GM11168 (cell line): Measurements from ENCODE around the gene CCSER1.

ENCODE experiments used
- in situ Hi-C: fragments of 300-500 bp; cut with MboI; formaldehyde crosslinking; loops from one replicate; pipeline ENCODE4 v1.12.0; 2022; ENCODE audit warnings: low sequenced_read_pairs; ENCODE audit not compliant: unreplicated experiment

Gene CCSER1

GRCh38 chr4:90515191-90515590, 388.0 kb downstream of the CCSER1 start:
- in situ Hi-C loops, result no loop called here

- in situ Hi-C loops, result no loop called here
These were observed 401.4 kb downstream of the CCSER1 start for GRCh38 chr4:90528551-90528950.

- in situ Hi-C loops, result no loop called here
These were observed 409.2 kb downstream of the CCSER1 start for GRCh38 chr4:90536408-90536807.

DNA sequence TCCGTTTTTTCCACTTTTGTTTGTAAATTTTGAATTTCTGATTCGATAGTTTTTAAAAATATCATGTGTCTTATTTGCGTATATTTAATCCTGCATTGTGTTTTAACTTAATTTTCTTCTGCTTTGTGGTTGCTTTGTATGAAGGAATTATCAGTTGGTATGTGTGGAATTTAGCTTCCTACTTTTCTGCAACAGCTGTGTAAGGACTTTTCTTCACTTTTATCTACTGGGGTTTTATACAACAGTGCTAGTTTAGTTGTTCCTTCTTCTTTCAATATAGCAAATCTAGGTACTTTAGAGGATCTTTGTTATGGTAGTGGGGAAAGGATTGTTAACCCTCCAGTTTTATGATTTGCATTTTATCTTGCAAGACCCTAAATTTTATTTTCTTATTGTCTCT, 410.3 kb downstream of the CCSER1 start:
- in situ Hi-C loops, result no loop called here

GRCh38 chr4:90540536-90540935, 413.3 kb downstream of the CCSER1 start:
- in situ Hi-C loops, result no loop called here

GRCh38 chr4:90542216-90542615, 415.0 kb downstream of the CCSER1 start:
- in situ Hi-C loops, result no loop called here

DNA sequence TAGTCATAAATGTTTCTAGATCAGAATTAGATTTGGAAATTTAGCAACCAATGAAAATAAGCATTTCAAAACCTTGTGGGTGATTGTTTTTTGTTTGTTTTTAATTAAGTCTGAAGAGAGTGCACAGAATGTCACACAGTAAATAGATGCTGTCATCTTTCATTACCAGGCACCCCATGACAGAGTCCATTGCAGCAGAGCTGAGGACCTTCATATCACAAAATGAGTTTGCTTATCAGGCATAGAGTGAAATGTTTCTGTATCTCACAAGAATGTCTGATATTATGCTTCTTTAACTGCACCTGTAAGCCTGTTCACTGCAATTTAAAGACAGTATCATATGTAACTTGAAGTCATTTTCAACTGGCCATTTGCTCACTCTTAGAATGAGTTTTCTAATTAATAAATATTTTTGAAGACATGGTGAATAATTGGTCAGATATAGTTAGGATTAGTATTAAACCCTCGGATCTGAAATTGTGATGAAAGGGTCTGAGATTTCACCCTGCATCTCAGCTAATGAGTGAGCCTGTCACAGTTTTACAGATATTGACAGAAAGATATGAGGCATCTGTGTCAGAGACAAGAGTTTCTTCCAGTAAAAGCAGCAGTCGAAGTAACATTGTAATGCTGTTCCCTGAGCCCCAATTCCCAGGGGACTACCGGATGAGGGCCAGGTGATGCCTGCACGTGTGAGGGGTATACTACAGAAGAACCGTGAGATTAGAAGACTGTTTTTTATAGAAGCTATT, 416.4 kb downstream of the CCSER1 start:
- in situ Hi-C loops, result no loop called here

- in situ Hi-C loops, result no loop called here
These were observed 417.4 kb downstream of the CCSER1 start for GRCh38 chr4:90544532-90545045.

- in situ Hi-C loops, result no loop called here
These were observed 418.2 kb downstream of the CCSER1 start for GRCh38 chr4:90545380-90545779.

DNA sequence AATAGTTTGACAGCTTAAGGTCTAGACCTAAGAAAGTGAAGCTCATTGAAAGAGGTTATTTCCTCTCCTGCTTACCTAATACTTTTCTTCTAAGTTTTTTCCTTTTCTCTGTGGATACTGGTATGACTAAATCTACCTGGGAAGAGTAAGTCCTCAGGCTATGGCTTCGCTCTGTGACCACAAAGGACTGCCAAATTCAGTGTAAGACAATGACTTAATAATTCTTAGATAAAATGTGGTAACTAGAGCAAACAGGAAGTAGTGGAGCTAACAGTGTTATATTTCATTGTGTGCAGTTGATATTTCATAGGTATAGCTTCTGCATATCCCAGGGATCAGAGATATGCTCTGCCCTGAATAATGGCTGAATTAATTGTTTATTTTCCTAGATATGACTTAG, 418.9 kb downstream of the CCSER1 start:
- in situ Hi-C loops, result no loop called here

DNA sequence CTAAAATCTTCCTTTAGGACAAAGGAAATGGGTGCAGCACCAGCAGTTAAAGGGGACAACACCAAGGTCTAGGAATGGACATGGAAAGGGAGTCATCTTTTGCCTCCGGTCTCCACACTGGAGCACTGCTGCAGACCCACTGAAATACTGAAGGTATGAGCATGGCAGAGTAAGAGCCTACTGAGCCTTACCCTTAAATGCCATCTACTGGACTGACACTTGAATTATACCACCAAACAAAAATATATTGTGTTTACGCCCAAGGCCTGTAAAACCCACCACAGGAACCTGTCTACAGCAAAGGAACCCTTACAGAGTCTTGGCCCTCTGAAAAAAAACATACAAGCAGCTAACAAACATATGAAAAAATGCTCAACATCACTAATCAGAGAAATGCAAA, 443.4 kb downstream of the CCSER1 start:
- in situ Hi-C loops, result no loop called here

DNA sequence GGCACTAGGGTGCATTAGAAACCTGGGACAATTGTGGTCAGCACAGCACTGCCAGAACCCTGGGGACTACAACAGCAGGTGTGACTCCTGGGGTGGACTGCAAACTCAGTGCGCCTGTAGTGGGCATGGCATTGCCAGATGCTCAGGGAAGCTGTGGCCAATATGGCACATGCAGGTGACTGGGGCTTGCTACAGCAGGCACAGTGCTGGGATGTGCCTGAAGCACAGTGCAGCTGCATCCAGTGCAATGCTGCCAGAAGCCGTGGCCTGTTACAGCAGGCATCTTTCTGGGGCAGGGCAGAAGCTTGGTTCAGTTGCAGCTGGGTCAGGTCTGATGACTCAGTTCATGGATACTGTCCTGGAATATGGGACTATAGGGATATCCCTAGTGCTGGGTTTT, 445.8 kb downstream of the CCSER1 start:
- in situ Hi-C loops, result no loop called here

DNA sequence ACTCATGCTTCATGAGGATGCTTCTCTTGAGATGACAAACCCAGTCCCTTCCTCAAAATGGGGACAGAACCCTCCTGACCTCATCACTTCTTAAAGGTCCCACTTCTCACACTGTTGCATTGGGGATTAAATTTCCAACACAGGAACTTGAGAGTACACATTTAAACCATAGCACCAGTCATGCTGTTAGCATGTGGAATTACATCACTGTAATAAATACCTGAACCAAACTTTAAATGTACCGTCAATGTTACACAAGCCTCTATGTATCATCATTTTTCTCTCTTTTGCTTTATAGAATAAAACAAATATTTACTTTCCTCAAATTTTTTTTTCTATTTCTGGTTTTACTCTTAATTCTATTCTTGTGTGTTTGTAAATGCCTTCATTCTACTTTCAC, 448.2 kb downstream of the CCSER1 start:
- in situ Hi-C loops, result no loop called here

GRCh38 chr4:90580326-90580725, 453.1 kb downstream of the CCSER1 start:
- in situ Hi-C loops, result no loop called here

GRCh38 chr4:90582087-90582486, 454.9 kb downstream of the CCSER1 start:
- in situ Hi-C loops, result no loop called here

GRCh38 chr4:90584051-90584450, 456.9 kb downstream of the CCSER1 start:
- in situ Hi-C loops, result no loop called here

GRCh38 chr4:90585961-90586360, 458.8 kb downstream of the CCSER1 start:
- in situ Hi-C loops, result no loop called here

DNA sequence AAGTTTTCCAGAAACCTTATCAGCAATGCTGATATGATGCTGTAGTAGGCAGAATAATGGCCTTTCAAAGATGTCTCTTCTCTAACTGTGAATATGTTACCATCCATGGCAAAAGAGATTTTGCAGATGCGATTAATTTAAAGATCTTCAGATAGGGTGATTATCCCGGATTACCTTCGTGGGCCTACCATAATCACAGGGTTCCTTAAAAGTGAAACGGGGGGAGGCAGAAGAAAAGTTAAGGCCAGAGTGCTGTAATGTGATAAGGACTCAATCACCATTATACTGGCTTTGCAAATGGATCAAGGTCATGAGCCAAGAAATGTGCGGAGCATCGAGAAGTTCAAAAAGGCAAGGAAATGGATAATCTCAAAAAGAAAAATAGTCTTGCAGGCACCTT, 459.6 kb downstream of the CCSER1 start:
- in situ Hi-C loops, result no loop called here

DNA sequence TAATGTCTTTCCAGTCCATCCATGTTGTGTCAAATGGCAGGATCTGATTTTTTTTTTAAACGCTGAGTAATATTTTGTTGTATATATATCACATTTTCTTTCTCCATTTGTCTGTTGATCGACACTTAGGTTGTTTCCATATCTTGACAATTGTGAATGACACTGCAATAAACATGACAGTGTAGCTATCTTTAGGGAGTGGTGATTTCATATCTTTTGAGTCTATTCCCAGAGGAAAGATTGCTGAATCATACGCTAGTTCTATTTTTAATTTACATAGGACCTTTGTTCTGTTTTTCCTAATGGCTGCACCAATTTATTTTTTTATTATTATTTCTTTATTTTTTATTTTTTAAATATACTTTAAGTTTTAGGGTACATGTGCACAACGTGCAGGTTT, 470.7 kb downstream of the CCSER1 start:
- in situ Hi-C loops, result no loop called here

- in situ Hi-C loops, result no loop called here
These were observed 471.5 kb downstream of the CCSER1 start for GRCh38 chr4:90598741-90599140.

- in situ Hi-C loops, result no loop called here
These were observed 475.5 kb downstream of the CCSER1 start for GRCh38 chr4:90602726-90603125.

DNA sequence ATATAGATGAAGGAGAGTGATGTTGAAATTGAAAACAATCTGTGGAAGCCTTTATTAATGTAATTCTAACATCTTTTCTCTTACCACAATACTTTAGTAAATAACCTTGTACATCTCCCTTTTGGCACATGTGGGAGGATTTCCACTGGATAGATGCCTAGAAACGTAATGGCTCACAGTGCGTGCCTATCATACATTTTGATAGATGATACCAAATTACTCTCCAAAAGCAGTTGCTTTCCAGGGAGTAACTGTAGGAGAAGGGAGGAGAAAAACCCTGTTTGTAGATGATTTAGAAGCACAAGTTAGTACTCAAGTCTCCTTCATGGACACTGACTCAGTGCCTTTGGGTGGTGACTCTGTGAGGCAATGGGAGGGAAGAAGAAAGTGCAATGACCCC, 476.3 kb downstream of the CCSER1 start:
- in situ Hi-C loops, result no loop called here
